Endothelial cell of umbilical vein (primary cell): Measurements from ENCODE around the gene RNMT.

Source experiments
- POLR2A ChIP-seq: IDR thresholded peaks from 2 replicates; pipeline ENCODE4 v1.6.1; 2012; ENCODE audit warnings: low read depth, mild to moderate bottlenecking, control low read depth, low read length
- POLR2AphosphoS5 ChIP-seq: IDR thresholded peaks from 2 replicates; pipeline ENCODE4 v1.6.1; 2012; ENCODE audit warnings: low read depth, mild to moderate bottlenecking, control low read depth, low read length, moderate library complexity; ENCODE audit not compliant: insufficient read depth

DNA sequence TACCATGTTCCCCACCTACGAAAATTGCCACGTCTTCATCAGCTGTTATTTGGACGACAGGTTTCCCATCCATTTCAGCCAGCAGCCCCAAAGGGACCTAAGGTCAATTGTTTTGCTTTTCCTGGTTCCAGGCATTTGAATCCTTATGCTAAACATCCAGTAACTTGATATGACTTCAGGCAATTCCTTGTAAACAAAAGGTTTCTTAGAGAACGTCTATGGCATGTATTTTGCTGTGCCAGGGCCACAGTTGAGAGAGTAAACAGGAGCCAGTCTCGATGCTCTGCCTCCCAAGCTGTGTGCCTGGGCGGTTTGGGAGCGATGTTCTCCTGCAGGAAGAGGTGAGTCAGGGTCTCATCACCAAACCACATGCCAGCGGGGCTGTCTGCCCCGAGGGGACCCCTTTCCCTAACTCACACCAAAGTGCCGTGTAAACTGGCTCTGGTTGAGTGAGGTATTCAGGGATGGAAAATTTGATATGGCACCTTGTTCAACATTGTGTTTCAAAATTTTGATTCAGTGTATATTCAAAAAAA lies 84.5 kb downstream of the RNMT start:
- TF ChIP-seq POLR2A = no peak
- no peak for TF ChIP-seq POLR2AphosphoS5
